GM06990 (cell line): ENCODE data around the gene PTPRN2.

Source experiments
- DNase-seq: peaks from one replicate; pipeline ENCODE4 v3.0.0-alpha.2; 2011; ENCODE audit not compliant: insufficient read length; ENCODE audit errors: extremely low read depth
- H3K27me3 ChIP-seq: replicated peaks from 2 replicates; pipeline ENCODE4 v1.6.0; 2011; ENCODE audit warnings: low read length; ENCODE audit not compliant: control insufficient read depth, insufficient read depth
- H3K36me3 ChIP-seq: 2 replicates; pipeline ENCODE4 v1.5.1; 2011; ENCODE audit warnings: low read length; ENCODE audit not compliant: control insufficient read depth, insufficient read depth
- H3K4me3 ChIP-seq: replicated peaks from 2 replicates; pipeline ENCODE4 v1.5.1; 2011; ENCODE audit warnings: low read depth, mild to moderate bottlenecking, control low read depth, low read length
- CTCF ChIP-seq: IDR thresholded peaks from 2 replicates; pipeline ENCODE4 v1.5.1; 2011; ENCODE audit warnings: low read length, control low read depth, mild to moderate bottlenecking, inconsistent platforms; ENCODE audit not compliant: insufficient read depth, poor library complexity, severe bottlenecking

PTPRN2 gene

GRCh38 chr7:158236400-158236799 is 351.2 kb downstream of the PTPRN2 start:
- no peaks in the 10 kb centered on the region for H3K36me3 ChIP-seq
- DNase-seq: no peak
- no peak overlapping the region for H3K4me3 ChIP-seq
- TF ChIP-seq CTCF: no peak
- no peaks in the 10 kb centered on the region for H3K27me3 ChIP-seq

- DNase-seq: no peak
- TF ChIP-seq CTCF: no peak
- Histone ChIP-seq H3K27me3 (no peaks in the 10 kb centered on the region), H3K36me3 (no peaks in the 10 kb centered on the region), H3K4me3 (no peak overlapping the region)
Observed at GRCh38 chr7:158235862-158236261, 351.8 kb downstream of the PTPRN2 start.

GRCh38 chr7:158229945-158230344 is 357.7 kb downstream of the PTPRN2 start:
- DNase-seq: no peak
- no peak for TF ChIP-seq CTCF
- no peak overlapping the region for H3K4me3 ChIP-seq
- no peaks in the 10 kb centered on the region for H3K36me3 ChIP-seq
- no peaks in the 10 kb centered on the region for H3K27me3 ChIP-seq

GRCh38 chr7:158228986-158229385 is 358.6 kb downstream of the PTPRN2 start:
- no peak overlapping the region for H3K4me3 ChIP-seq
- no peaks in the 10 kb centered on the region for H3K36me3 ChIP-seq
- no peak for DNase-seq
- H3K27me3 ChIP-seq: no peaks in the 10 kb centered on the region
- no peak for TF ChIP-seq CTCF

GRCh38 chr7:158228131-158228530 is 359.5 kb downstream of the PTPRN2 start:
- Histone ChIP-seq H3K4me3 (no peak overlapping the region), H3K27me3 (no peaks in the 10 kb centered on the region), H3K36me3 (no peaks in the 10 kb centered on the region)
- DNase-seq: no peak
- no peak for TF ChIP-seq CTCF

GRCh38 chr7:158227258-158227984 is 360.2 kb downstream of the PTPRN2 start:
- Histone ChIP-seq H3K27me3 (no peaks in the 10 kb centered on the region), H3K4me3 (no peak overlapping the region), H3K36me3 (no peaks in the 10 kb centered on the region)
- no peak for TF ChIP-seq CTCF
- no peak for DNase-seq
